NCI-H2171 (cell line): ENCODE results near the gene MT1HL1.
A peak's percentile ranks its signal among the peaks of the same experiment; 100 is the strongest.
"Not testable (repeated sequence)": the region's sequence is repeated elsewhere in the genome, so short reads cannot be mapped to it uniquely, and the experiment has no call there.

Experiments used
- DNase-seq: peaks from one replicate; lab custom pipeline; 2025; lab: John Stamatoyannopoulos, UW

The MT1HL1 gene

GRCh38 chr1:237016626-237017025 lies 12.4 kb upstream of the MT1HL1 start:
- DNase-seq: no peak

DNA sequence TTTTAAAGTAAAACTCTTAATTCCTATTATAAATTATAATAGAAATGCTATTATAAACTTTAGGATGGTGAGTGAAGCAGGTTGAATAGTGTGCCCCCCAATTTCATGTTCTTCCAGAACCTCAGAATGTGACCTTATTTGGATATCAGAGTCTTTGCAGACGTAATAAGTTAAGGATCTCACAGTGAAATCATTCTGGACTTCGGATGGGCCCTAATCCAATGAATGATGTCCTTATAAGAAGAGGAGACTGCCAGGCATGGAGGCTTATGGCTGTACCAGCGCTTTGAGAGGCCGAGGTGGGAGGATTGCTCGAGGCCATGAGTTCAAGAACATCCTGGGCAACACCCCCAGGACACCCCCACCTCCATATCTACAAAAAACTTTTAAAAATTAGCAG lies 9.4 kb upstream of the MT1HL1 start:
- DNase-seq: no peak

GRCh38 chr1:237012788-237013383 lies 8.6 kb upstream of the MT1HL1 start:
- peak; percentile 52 for DNase-seq

DNA sequence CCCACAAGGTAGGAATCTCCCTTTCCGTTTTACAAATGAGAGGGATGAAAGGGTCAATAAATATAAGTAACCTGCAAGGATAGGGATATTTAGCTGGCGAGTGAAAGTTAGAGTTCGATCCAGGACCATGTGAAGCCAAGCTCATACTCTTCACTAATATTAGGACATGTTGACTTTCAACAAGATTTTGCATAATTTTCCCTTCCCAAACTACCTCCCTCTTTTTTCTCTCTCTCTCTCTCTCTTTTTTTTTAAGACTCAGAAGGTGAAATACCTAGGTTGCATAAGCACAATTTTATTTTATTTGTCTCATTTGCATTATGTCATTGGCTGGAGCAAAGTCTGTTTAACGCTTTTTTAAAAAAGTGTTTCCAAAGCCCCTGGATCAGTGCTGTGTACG lies 8.1 kb upstream of the MT1HL1 start:
- no peak for DNase-seq

DNA sequence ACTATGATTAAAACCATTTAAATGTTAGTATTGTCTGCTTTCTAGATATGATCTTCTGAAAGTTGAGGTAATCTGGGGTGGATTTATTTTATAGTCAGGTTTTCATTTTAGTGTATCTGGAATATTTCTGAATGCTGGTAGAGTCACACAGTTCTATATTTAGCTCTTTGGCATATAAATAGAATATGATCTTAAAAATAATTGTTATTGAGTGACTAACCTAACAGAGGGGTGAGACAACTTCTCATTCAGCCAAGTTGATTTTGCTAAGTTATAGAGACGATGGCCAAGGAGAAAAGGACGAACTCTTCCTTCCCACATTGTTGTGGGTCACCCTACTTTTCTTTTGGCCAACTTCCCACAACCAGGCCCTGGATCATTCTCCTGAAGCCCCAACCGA lies 7.2 kb upstream of the MT1HL1 start:
- no peak for DNase-seq

GRCh38 chr1:237009611-237010010 lies 5.4 kb upstream of the MT1HL1 start:
- no peak for DNase-seq

GRCh38 chr1:237007147-237007881 lies 3.1 kb upstream of the MT1HL1 start:
- DNase-seq: no peak

- DNase-seq: no peak
Measured at GRCh38 chr1:237005674-237006073, 1.4 kb upstream of the MT1HL1 start.

GRCh38 chr1:237003516-237003915 lies 725 bp downstream of the MT1HL1 start:
- DNase-seq: no peak

DNA sequence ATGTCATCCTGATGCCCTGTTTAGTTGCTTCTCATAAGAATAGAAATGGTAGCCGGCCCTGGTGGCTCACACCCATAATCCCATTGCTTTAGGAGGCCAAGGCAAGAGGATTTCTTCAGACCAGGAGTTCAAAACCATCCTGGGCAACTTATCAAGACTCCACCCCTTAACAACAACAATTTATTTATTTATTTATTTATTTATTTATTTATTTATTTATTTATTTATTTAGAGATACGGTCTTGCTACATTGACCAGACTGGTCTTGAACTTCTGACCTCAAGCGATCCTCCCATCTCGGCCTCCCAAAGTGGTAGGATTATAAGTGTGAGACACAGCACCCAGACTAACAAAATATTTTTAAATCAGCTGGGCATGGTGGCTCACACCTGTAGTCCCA lies 4.0 kb downstream of the MT1HL1 start:
- no peak for DNase-seq

DNA sequence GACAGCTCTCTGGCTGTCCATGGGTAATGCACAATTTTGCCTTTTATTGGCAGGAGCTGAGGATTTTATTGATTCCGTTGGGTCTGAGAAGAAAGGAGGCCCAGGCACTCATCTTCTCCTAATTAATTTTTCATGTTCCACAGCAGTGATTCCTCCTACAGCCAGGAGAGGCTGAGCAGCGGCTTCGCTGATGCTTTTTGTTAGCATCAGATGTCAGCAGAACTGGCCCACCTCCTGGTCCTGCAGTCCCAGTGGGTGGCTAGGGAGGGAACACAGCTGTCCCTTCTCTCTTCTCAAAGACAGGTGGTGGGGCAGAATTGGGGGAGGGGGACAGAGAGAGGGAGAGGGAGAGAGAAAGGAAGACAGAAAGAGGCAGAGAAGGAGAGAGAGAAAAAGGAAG lies 5.7 kb downstream of the MT1HL1 start:
- peak; percentile 7 for DNase-seq

GRCh38 chr1:236997882-236998281 lies 6.4 kb downstream of the MT1HL1 start:
- no peak for DNase-seq

- DNase-seq: no peak
Measured at GRCh38 chr1:236997361-236997760, 6.9 kb downstream of the MT1HL1 start.

DNA sequence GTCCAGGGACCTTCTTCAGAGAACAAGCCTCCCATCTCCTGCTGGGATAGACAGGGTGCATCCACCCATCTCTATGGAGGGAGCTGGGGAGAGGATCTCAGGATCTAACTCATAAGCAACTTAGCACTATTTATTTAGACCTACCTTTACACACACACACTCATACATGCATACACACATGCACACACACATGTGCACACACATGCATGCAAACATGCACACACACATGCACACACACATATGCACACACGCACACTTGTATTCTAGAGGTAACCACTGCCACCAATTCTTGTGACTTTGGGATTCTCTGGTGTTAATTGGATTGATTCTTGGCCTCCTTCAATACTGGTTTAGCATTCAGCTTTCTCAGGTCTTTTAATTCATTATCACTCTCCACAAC lies 9.8 kb downstream of the MT1HL1 start:
- DNase-seq: no peak

DNA sequence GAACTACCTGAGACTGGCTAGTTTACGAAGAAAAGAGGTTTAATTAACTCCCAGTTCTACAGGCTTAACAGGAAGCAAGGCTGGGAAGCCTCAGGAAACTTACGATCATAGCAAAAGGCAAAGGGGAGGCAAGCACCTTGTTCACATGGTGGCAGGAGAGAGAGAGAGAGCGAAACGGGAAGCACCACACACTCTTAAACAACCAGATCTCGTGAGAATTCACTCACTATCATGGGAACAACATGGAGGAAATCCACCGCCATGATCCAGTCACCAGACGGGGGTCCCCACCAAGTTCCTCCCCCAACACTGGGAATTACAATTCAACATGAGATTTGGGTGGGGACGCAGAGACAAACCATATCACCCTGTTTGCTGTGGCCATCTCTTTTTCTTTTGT lies 11.8 kb downstream of the MT1HL1 start:
- no peak for DNase-seq

GRCh38 chr1:236990052-236990445 lies 14.2 kb downstream of the MT1HL1 start:
- no peak for DNase-seq

- DNase-seq: no peak
Measured at GRCh38 chr1:236989290-236990051, 14.8 kb downstream of the MT1HL1 start.

- no peak for DNase-seq
Measured at GRCh38 chr1:236983818-236984217, 20.4 kb downstream of the MT1HL1 start.

DNA sequence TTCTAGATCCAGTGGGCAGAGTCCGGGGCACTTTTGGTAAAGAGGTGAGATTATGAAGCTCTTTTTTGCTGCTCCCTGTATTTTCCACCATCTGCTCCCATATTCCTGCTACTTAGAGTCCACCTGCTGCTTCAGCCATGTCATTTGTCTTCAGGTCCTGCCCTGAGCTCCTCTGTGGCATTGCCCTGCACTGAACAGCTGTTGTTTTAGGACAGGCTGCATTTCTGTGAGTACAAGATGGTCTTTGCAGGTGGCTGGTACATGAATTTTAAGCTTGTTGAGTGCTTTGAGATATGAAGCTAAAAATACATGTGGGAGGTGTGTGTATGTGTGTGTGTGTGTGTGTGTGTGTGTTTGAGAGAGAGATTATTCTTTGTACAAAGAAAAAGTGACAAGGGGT lies 21.9 kb downstream of the MT1HL1 start:
- DNase-seq: peak; percentile 53

DNA sequence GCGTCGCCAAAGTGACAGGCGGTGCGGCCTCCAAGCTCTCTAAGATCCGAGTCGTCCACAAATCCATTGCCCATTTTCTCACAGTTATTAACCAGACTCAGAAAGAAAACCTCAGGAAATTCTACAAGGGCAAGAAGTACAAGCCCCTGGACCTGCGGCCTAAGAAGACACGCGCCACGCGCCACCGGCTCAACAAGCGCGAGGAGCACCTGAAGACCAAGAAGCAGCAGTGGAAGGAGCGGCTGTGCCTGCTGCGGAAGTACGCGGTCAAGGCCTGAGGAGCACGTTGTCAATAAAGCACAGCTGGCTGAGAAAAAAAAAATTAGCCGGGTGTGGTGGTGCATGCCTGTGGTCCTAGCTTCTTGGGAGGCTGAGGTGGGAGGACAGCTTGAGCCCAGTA lies 22.8 kb downstream of the MT1HL1 start:
- not testable (repeated sequence) for DNase-seq

DNA sequence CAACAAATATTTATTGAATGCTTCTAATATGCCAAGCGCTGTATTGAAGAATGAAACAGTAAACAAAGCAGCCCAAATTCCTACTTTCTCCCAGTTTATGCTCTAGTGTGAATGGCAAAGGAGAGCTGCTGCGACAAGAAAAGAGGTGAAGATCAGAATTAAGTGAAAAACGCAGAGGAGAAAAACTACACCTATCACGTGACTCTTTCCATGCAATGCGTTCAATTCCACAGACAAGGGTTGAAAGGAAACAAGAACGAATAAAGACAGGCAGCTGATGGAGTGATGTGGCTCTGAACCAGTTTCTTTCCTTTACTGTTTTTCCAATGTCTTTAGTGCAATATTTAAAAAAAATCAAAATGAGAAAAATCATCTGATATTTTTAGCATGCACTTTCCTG lies 23.6 kb downstream of the MT1HL1 start:
- no peak for DNase-seq

DNA sequence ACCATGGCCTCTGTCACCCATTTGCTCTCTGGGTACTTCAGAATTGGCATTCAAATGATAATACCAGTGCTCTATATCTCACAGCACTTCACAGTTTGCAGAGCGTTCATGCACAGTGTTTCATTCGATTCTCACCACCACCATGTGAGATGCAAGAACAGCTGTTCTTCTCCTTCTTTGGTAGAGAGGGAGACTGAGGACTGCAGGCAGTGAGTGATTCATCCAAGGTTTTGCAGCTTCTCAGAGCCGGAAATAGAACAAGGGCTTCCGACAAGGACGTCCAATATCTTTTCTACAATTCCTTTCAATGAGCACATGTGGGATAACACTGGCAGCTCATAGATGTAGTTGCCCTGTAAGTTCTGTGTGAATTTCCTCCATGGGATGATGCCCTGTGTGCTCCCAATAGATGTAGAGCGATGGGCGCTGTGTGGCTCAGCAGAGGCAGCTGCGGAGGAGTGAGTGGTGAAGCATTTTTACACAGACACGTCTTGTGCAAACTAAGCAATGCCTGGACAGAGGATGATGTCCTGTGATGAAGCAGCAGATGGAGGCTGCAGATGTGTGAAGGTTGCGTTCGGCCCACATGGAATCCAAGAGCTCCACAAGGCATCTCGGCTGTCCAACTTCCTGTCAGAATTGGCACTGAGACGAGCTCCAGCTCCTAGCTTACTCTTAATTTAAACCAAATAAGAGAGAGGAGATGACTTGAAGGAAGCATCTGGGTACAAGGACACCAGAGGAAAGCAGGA lies 24.9 kb downstream of the MT1HL1 start:
- DNase-seq: no peak

- DNase-seq: no peak
Measured at GRCh38 chr1:236978740-236979139, 25.5 kb downstream of the MT1HL1 start.
